HG02840 (cell line): Measurements from ENCODE around the gene UBE2G2.

Source experiments
- ATAC-seq: cut with Tn5 transposase; IDR thresholded peaks from one replicate; pipeline ENCODE4 v1.9.1; 2021; ENCODE audit warnings: mild to moderate bottlenecking, moderate library complexity, moderate number of reproducible peaks; ENCODE audit not compliant: unreplicated experiment, low FRiP score

Gene UBE2G2

DNA sequence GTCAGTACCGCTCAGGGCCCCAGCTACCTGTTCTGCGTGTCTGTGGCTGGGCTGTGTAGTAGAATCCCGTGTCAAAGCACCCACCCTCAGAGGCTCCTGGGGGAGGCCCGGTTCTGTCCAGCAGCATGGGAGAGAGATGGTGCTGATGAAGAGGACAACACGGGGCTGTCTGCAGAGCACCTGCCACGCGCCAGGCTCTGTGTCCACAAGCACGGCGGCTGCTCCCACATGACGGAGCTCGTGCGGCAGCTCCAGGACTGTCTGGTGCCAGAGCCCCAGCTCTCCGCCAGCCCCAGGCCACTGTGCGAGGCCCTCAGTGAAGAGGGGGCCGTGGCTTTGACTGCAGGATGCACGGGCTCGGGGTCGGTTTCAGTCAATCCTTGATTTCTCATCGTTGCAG is 48.3 kb downstream of the UBE2G2 start:
- ATAC-seq = no peak

DNA sequence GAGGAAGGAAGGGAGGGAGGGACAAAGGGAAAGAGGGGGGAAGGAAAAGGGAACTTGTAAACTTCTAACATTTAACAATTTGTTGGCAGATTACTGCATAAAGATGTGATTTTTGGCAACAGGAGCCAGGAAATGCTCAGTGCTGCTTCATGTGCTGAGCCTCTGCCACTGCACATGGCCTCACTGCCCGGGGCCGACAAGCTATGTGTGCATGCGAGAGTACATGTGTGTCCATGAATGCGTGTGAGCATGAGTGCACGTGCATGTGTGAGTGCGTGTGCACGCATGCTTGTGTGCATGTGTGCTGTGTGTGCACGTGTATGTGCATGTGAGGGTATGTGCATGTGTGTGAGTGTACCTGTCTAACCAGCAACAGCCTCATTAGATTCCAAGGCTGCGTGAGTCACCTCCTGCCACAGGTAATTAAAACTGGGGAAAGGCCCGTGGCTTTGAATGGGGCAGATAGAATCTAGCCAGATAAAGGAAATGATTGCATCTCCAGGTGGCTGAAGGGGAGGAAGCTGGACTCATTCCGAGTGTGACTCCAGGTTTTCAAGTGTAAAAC is 48.9 kb downstream of the UBE2G2 start:
- no peak for ATAC-seq

DNA sequence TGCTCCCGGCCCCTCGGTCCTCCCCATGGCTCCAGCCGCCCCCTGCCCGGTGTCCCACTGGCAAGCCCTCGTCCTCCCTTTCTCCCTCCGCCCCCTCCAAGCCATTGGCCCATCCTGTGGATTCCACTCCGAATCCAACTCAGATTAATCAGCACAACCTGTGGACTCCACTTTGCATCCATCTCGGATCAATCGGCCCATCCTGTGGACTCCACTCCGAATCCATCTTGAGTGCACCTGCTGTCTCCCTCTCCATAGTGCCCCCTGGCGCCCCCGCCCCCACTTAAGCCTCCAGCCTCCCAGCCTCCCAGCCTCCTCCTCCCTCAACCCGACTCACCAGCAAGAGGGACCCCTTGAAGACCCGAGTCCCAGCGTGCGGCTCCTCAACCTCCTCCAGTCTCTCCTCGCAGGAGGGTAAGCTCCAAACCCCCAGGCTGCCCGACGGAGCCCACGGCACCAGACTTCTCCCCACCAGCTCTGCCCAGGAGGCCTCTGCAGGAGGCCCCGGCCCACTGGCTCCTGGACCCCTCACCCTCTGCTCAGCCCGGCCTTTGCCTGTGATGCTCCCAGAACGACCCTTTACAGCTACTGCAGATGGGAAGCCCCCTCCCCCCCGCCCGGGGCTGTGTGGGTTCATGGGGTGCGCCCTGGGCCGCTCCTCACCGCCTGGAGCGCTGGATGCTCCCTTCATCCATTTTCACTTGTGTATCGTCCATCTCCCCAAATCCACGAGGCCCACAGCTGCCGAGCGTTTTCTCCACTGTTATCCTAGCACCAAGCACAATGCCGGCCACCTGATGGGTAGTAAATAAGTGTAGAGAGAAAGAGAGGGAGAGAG is 49.6 kb downstream of the UBE2G2 start:
- ATAC-seq = no peak

DNA sequence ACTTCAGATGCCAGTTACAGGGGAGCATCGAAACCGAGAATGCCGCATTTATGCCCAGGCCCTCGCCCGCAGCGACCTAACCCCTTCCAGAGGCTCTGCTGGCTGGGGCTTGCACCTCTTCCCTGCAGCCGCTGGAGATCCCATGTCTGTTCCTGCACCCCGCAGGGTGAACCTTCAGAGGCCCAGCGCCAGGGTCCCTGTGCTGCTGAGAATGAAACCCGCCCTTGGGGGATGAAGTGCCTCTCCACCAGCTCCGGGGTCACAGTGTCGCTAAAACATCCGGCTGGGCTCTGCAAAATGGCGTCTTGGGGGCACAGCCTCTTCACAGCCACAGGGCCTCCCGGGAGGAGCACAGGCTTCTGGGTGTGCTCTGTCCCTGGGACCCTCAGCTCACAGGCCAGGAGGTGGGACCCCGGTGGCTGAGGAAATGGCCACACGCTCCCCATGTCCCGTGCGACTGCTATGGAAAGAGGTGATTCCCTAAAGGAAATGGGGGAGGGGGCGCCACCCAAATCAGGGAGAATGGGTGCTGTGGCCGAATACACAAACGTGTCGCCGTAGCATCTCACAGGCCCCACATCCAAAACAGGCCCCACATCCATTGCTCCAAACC is 50.3 kb downstream of the UBE2G2 start:
- no peak for ATAC-seq

DNA sequence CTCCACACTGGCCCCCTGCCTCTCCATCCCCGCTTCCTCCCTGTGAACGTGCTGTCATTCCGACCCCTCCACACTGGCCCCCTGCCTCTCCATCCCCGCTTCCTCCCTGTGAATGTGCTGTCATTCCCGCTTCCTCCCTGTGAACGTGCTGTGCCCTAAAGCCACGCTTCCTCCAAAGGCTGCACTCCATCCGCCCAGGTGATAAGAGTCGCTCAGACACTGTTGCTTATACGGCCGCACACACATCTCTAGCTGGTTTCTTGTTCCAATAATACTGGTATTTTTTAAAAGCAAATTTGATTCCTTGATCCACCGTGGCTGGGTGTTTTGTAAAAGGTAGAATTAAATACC is 51.0 kb downstream of the UBE2G2 start:
- no peak for ATAC-seq

DNA sequence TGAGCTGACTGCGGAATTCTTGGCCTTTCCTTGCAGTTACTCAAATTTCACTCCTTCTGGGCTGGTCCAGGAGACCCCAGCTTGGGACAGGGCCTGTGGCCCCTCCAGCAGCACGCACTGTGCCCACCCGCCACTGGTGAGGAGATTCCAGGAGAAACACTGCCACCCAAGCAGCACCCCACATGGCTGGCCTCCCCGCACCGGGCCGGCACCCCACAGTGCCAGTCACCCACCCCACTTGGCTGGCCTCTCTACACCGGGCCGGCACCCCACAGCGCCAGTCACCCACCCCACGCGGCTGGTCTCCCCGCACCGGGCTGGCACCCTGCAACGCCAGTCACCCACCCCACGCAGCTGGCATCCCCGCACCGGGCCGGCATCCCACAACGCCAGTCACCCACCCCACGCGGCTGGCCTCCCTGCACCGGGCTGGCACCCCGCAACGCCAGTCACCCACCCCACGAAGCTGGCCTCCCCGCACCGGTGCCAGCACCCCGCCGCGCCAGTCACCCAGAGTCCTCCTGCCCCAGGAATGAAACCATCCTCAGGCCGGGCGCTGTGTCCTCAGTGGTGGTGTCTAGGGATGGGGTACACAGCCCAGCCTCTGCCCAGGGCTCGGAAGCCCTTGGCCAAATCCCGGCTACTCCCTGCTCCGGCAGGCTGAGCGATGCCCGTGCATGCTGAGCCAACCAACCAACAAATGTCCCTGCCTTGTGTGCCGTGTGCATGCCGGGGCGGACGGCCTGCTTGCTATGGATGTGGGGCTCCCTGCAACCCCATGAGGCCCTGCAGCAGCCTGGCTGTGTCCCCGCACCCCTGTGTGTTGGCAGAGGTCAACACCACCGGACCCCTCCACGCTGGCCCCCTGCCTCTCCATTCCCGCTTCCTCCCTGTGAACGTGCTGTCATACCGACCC is 51.6 kb downstream of the UBE2G2 start:
- no peak for ATAC-seq

DNA sequence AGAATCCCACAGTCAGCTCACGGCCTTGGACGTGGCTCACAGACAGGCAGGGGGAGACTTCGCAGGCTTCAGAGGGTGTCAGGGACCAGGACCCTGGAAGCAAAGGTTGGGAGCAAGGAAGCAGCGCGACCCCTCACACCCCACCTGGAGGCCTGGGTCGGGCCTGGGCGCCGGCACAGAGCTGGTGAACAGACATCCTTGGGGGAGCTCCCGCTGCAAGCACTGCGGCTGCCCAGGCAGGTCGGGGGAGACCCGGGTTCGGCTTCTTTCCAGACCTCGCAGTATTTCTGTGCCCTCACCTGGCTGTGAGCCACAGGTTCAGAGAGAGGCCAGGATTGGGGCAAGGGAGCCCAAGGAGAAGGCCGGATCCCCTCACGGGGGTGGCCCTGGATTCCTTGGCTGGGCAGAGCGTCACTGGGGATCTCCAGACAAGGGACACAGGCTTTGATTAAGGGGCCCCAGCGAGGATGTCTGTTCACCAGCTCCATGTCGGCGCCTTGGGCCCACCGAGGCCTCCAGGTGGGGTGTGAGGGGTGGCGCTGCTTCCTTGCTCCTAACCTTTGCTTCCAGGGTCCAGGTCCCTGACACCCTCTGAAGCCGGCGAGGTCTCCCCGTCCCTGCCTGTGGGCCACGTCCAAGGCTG is 52.4 kb downstream of the UBE2G2 start:
- no peak for ATAC-seq

DNA sequence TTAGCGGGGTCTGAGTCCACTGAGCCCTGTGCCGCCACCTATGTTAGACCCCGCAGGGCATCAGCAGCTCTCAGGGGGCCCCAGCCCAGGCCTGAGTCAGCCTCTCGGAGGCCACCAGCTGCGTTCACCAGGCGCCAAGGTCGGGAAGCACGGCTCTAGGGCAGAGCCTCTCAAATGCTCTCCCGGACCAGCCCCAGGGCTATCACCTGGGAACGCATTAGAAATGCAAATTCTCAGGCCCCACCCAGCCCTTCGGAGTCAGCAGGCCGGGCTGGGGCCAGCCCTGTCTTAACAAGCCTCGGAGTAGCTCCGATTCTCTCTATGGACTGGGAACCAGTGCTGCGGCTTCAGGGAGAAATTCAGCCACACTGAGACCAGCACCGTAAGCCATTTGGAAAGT is 53.0 kb downstream of the UBE2G2 start:
- no peak for ATAC-seq

DNA sequence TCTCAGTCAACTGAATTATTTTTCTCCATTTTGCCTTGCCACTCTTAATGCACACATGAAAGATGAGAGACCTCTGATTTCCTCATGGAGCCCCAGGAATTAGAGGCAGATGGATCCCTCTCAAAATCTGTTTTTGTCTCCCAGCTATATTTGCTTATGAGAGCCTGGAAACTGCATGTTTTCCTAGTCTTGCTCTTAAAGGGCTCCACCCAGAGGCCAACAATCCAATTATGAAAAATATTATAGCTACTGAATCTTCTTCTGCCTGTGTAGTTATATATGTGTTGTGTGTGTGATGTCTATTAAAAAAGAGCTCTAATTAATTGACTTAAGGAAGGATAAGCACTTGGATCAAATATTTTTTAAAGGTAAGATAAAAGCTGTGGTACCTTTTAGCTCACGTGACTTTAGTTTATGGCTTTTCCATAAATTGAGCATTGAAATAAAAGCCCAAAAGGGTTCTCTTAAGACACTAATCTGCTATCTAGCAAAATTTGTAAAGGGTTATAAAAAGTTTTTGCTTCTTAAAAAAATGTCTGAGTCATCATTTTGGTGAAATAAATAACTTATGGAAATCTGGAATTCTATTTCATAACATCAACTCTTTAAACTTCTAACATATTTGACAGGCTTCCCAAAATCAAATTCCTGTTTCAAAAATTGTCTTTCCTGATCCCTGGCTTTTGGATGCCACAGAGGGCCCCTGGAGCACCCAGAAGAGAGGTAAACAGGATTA is 59.0 kb downstream of the UBE2G2 start:
- no peak for ATAC-seq

DNA sequence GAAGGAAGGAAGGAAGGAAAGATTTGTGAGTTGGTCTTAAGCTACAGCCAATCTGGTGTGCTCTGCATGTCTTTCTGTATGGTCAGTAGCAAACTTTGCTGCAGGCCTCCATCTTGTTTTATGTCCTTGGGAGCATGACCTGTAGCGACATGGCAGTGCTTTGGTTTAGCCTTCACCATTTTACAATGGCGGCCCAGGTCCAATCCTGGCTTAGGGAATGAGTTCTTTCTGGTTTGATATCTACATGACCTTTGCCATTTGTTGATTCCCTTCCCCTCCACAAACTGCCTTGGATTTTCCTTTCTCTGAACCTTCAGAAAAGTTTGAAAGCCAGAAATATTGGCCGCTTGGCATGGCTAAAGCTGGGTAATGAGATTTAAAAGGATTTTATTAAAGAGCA is 59.7 kb downstream of the UBE2G2 start:
- ATAC-seq = no peak

DNA sequence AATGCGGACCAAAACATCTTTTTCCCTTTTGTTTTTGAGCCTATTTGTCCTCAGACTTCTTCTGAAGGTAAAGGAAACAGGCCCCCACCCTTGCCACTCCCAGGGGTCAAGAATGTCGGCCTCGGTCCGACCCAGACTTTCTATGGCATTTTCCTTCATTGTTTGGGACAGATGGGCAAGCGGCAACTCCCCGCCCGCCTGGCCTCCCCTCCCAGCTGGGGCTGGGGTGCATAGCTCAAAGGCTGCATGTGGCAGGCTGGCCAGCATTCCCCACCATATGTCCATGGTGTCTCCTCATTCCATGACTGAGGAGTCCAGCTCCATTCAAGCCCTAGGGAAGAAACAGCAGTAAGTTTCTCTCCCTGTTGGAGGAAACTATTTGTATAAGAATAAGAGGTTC is 60.9 kb downstream of the UBE2G2 start:
- no peak for ATAC-seq

DNA sequence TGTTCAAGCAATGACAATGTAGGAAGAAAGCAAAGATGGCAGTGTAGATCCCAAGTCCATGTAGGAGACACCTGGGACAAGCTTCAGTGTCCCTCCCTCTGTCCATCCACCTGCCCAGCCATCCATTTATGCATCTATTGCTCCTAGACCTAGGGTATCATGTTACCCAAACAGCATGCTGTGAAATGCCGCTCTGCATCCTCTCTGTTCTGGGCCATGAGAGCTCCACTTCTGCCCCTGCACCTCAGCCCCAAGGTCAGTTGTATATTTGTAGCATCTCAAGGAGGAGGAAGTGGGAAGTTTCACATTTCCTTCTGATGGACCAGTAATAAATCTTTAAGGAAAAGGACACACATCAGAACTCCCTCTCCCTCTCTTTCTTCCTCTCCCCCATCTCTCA is 62.3 kb downstream of the UBE2G2 start:
- no peak for ATAC-seq

DNA sequence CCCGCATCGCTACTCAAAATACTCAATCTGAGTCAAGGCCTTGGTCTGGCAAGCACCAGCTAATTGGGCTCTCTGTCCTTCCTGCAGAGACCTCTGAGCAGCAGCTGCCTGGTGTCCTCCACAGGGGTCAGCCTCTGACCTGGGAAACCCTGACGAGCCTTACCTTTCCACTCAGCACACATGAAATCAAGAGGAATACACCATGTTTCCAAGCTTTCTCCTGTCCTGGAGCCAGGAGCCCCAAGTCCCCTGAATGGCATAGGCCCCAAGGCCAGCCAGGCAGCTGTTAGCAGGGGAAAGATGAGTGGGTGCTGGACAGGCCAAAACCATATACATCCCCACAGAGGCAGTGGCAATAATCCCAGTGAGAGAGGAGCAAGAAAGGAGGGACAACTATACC is 63.0 kb downstream of the UBE2G2 start:
- no peak for ATAC-seq

DNA sequence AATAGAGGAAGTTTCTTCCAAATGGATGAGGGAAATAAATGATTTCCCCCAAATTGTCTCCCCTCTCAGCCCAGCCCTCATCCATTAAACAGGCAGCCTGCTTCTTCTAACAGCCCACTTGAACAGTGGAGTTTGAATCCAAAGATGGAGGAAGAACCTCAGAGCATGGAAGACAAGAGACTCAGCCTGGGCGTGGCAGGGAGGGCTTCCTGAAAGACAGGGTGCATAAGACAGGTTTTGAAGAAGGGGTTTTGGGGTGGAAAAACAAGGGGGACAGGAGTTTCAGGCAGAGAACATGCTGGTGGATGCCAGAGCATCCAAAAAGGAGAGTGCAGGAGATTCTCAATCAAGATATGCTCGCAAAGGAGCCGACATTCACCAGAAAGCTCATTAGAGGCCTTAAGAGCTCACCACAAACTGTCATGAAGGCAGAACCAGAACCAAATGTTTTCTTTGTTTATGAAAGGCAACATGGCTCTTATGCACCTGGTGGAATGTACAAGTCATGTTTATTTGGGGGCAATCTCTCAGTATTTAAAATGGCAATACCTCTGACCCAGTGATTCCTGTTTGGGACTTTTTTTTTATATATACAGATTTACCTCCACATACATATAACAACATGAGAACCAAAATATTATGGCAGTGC is 63.8 kb downstream of the UBE2G2 start:
- no peak for ATAC-seq

DNA sequence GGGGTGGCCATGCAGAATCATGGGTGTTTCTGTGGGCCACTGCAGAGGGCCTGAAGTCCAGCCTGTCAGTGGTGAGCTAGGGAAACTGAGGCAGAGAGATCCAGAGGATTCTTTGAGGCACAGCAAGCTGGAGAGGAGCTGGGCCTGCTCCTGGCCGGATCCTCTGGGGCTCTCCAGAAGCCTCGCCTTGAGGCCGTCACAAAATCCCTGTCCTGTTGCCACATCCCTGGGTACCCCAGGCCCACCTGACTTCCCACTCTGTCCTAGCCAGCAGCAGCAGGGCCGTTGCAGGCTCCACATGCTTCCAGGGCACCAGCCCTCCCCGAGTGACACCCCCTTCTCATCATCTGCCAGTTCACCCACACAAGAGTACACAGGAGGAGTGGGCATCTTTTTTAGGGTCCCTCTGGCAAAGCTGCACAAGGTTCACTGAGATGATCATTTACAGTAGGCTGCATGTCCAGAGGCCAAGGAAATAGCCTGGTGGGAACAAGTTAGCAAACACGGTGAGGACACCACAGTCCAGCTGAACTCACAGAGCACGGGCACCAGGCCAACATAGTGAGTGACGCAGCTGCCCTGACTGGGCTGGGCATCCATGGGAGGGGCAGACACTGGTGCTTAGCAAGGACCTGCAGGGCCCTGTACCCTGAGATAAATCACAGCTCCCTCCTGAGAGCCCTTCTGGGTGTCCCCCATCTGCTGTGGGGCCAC is 65.2 kb downstream of the UBE2G2 start:
- ATAC-seq = no peak

DNA sequence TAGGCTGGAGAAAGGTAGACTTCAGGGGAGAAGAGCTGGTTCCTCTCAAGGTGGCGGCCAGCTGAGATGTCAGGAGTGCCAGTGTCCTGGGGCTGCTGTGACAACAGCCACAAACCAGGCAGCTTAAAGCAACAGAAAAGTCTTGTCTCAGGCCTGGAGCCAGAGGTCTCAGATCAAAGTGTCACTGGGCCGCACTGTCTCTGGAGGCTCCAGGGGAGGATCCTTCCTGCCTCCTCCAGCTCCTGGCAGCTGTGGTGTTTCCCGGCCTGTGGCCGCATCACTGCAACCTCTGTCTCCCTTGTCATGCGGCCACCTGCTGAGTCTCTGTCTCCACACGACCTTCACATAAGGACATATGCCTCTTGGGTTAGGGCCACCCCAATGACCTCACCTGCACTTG is 65.8 kb downstream of the UBE2G2 start:
- ATAC-seq = no peak

DNA sequence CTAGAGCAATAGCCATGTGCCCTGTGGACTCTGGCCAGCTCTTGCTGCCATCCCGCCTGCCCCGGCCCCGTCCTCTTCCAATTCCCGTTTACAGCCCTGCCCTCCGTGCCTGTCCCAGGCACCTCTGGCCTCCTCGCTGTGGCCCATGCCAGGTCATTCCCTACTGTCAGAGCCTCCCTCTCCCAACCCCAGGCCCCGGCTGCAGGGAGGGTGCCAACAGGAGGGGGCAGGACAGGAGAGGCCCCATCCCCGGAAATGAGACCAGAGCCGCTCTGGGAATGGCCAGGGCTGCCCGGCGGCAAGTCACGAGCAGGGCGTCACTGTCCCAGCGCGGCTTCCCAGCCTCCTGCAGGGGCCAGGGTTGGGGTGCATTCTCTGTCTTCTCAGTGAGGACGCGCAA is 66.8 kb downstream of the UBE2G2 start:
- no peak for ATAC-seq

DNA sequence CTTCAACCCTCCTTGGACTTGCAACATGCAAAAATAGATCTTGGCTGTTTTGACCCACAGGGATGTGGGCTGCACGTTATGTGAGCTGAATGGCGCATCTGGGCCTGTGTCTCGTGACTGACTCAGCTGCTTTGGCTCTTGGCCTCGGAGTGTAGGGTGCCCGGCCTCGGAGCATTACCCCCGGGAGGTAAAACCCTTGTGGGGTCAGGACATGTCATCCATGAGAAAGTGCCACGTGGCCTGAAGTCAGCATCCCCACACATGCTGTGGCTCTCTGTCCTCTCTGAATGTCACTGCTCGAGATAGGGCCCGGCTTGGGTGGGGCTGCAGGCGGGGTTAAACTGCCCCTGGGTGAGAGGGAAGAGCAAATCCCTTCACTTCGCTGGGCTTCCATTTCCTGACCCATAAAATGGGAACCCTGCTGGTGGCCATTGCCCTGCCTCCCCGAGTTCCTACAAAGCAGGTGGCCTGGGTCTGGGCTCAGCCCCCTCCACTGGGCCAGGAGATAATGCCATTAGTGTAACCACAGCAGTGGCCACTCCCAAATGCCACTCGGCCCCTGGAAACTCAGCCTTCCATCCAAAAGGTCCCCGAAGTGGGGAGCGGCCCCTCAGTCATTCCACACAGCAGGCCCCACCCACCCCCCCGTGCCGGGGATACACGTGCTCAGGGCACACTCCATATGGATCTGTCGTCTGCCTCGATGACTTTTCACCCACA is 67.4 kb downstream of the UBE2G2 start:
- ATAC-seq = no peak
